Activated CD4-positive, alpha-beta memory T cell treated with anti-CD3 and anti-CD28 coated beads, Interleukin-2, amount 10 ng/mL, durations not matched to agents 7 days and 5 days (primary cell): ENCODE results near the gene S100A4. TPM values are rescaled to one million over a fixed set of nuclear protein-coding genes. Genes with fewer than 3 reads are reported as not detected.

Experiments used
- total RNA-seq, 2 experiments: library from RNA; stranded (reverse); gene quantifications; one replicate each; pipeline ENCODE4 v1.2.3, GENCODE V29; 2021

Gene S100A4
- total RNA-seq, 2 experiments from 2014 or later: 1,297 to 1,322 TPM

Other genes starting within 250 kb of the S100A4 start
- gene PGLYRP3, start 232.9 kb downstream of the S100A4 start, total RNA-seq: not detected
- not detected for gene PGLYRP4, start 197.0 kb downstream of the S100A4 start, total RNA-seq
- gene S100A9, start 188.0 kb downstream of the S100A4 start, total RNA-seq: under 1 TPM in 1 of 2 experiments, not detected in 1; 0.55 TPM
- not detected for gene S100A12, start 170.2 kb downstream of the S100A4 start, total RNA-seq
- not detected for gene S100A8, start 154.7 kb downstream of the S100A4 start, total RNA-seq
- gene S100A7A, start 129.3 kb downstream of the S100A4 start, total RNA-seq: not detected
- not detected for gene S100A7, start 85.2 kb downstream of the S100A4 start, total RNA-seq
- gene S100A6, start 9.8 kb downstream of the S100A4 start, total RNA-seq: 100 to 1,000 TPM; 781 to 799 TPM
- 1 to 10 TPM; 2.2 to 4.7 TPM for gene S100A5, start 4.9 kb downstream of the S100A4 start, total RNA-seq
- not detected for gene S100A3, start 3.5 kb upstream of the S100A4 start, total RNA-seq
- 1 to 10 TPM in 1 of 2 experiments, under 1 TPM in 1; 0.85 to 1.2 TPM for gene S100A2, start 20.0 kb upstream of the S100A4 start, total RNA-seq
- gene S100A16, start 67.3 kb upstream of the S100A4 start, total RNA-seq: not detected
- not detected for gene S100A14, start 70.5 kb upstream of the S100A4 start, total RNA-seq
- 1 to 10 TPM; 6.1 TPM for gene S100A13, start 81.7 kb upstream of the S100A4 start, total RNA-seq
- not detected for gene S100A1, start 82.6 kb upstream of the S100A4 start, total RNA-seq
- 10 to 100 TPM; 84.7 to 87.1 TPM for gene CHTOP, start 88.3 kb upstream of the S100A4 start, total RNA-seq
- gene SNAPIN, start 112.9 kb upstream of the S100A4 start, total RNA-seq: 10 to 100 TPM; 35.0 to 35.6 TPM
- gene ILF2, start 125.2 kb upstream of the S100A4 start, total RNA-seq: 100 to 1,000 TPM; 166 to 169 TPM
- not detected for gene NPR1, start 132.9 kb upstream of the S100A4 start, total RNA-seq
- 10 to 100 TPM; 46.9 to 50.5 TPM for gene INTS3, start 182.2 kb upstream of the S100A4 start, total RNA-seq
- gene SLC27A3, start 229.6 kb upstream of the S100A4 start, total RNA-seq: 10 to 100 TPM; 24.9 to 25.3 TPM